PC-3 (cell line): ENCODE data around the gene TPGS1.

Experiments
- CTCF ChIP-seq: fragments of 300-600 bp; sonication (generic); conservative IDR thresholded peaks from 2 replicates; pipeline ENCODE4 v1.5.1; 2017; ENCODE audit warnings: antibody characterized with exemption, low read depth, mild to moderate bottlenecking, low read length
- EZH2 ChIP-seq: fragments of 300-600 bp; sonication (generic); IDR thresholded peaks from one replicate; pipeline ENCODE4 v1.6.1; 2017; ENCODE audit warnings: antibody characterized with exemption, mild to moderate bottlenecking, low read length; ENCODE audit not compliant: unreplicated experiment

DNA sequence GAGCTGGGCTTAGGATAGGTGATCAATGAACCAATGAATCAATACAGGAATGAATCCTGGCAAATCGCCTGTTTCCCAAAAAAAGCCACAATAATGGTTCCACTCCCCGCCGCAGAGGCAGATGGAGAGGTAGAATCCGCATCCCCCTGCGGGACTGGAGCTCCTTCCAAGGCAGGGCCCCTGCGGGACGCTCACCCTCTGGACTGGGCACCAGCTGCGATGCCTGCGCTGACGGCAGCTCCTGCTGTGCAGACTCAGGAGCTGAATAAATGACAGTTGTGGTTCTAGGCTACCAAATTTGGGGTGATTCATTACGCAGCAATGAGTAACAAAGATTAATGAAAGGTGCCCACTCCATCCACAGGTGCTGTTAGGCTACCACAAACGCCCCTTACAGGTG, 15.4 kb downstream of the TPGS1 start:
- TF ChIP-seq CTCF (no peak), EZH2 (no peak)
